ENCODE measurements around the gene GALK2.

The GALK2 gene

GRCh38 chr15:49366496-49366895, 196.4 kb downstream of the GALK2 start:
- DNase-seq: no peak

- peak; percentile 65 for DNase-seq
These were observed 200.7 kb downstream of the GALK2 start for GRCh38 chr15:49370782-49371181.

- DNase-seq: no peak
These were observed 202.3 kb downstream of the GALK2 start for GRCh38 chr15:49372366-49372765.

GRCh38 chr15:49379996-49380395, 209.9 kb downstream of the GALK2 start:
- DNase-seq: peak; percentile 61

GRCh38 chr15:49380912-49381311, 210.9 kb downstream of the GALK2 start:
- DNase-seq: peak; percentile 10

Measured in hematopoietic multipotent progenitor cell treated with erythropoietin and hydrocortisone succinate and interleukin-3 and kit ligand, for 4 days (in vitro differentiated cells).